MM.1S (cell line): ENCODE measurements around the gene OGFRL1.

Experiments
- DNase-seq: peaks from one replicate; pipeline ENCODE4 v3.0.0-alpha.2; 2015
- H2AFZ ChIP-seq: fragments of 300-600 bp; sonication (generic); 2 replicates; pipeline ENCODE4 v1.6.0; 2016; ENCODE audit warnings: antibody characterized with exemption, low read length
- H3F3A ChIP-seq: fragments of 300-600 bp; sonication (generic); 2 replicates; pipeline ENCODE4 v1.6.1; 2016; ENCODE audit warnings: mild to moderate bottlenecking, antibody characterized with exemption, low read length, moderate library complexity, mixed read lengths; ENCODE audit not compliant: insufficient read depth
- H3K27ac ChIP-seq: fragments of 300-600 bp; sonication (generic); 2 replicates; pipeline ENCODE4 v1.5.1; 2016; ENCODE audit warnings: mild to moderate bottlenecking, low read length
- H3K27me3 ChIP-seq: fragments of 300-600 bp; sonication (generic); replicated peaks from 2 replicates; pipeline ENCODE4 v1.6.0; 2016; ENCODE audit warnings: low read length; ENCODE audit not compliant: insufficient read depth
- H3K36me3 ChIP-seq: fragments of 300-600 bp; sonication (generic); replicated peaks from 2 replicates; pipeline ENCODE4 v1.6.1; 2016; ENCODE audit warnings: mild to moderate bottlenecking, low read length, mixed read lengths; ENCODE audit not compliant: insufficient read depth
- H3K4me1 ChIP-seq: fragments of 300-600 bp; sonication (generic); 2 replicates; pipeline ENCODE4 v1.6.1; 2016; ENCODE audit warnings: low read length, mixed read lengths
- H3K4me2 ChIP-seq: fragments of 300-600 bp; sonication (generic); 2 replicates; pipeline ENCODE4 v1.6.0; 2016; ENCODE audit warnings: low read depth, low read length
- H3K4me3 ChIP-seq: fragments of 300-600 bp; sonication (generic); 2 replicates; pipeline ENCODE4 v1.5.1; 2016; ENCODE audit warnings: low read length, mixed read lengths
- H3K79me2 ChIP-seq: fragments of 300-600 bp; sonication (generic); 2 replicates; pipeline ENCODE4 v1.6.1; 2016; ENCODE audit warnings: mixed run types, low read length, mixed read lengths
- H3K9ac ChIP-seq: fragments of 300-600 bp; sonication (generic); 2 replicates; pipeline ENCODE4 v1.6.1; 2016; ENCODE audit warnings: low read length, mixed read lengths
- H3K9me2 ChIP-seq: fragments of 300-600 bp; sonication (generic); replicated peaks from 2 replicates; pipeline ENCODE4 v1.6.1; 2016; ENCODE audit warnings: mild to moderate bottlenecking, low read length, mixed read lengths; ENCODE audit not compliant: insufficient read depth
- H3K9me3 ChIP-seq: fragments of 300-600 bp; sonication (generic); replicated peaks from 2 replicates; pipeline ENCODE4 v1.6.1; 2016; ENCODE audit warnings: mild to moderate bottlenecking, low read length, mixed read lengths; ENCODE audit not compliant: insufficient read depth
- H4K20me1 ChIP-seq: fragments of 300-600 bp; sonication (generic); 2 replicates; pipeline ENCODE4 v1.6.1; 2016; ENCODE audit warnings: mild to moderate bottlenecking, low read length, moderate library complexity, mixed read lengths; ENCODE audit not compliant: insufficient read depth
- CTCF ChIP-seq: fragments of 300-600 bp; sonication (generic); IDR thresholded peaks from 2 replicates; pipeline ENCODE4 v1.5.1; 2016; ENCODE audit warnings: antibody characterized with exemption, low read length, mixed read lengths
- EZH2 ChIP-seq: fragments of 300-600 bp; sonication (generic); optimal IDR thresholded peaks from 2 replicates; pipeline ENCODE3; 2017; ENCODE audit warnings: low read depth, mild to moderate bottlenecking, antibody characterized with exemption, low read length, mixed read lengths
- EZH2phosphoT487 ChIP-seq: fragments of 300-600 bp; sonication (generic); IDR thresholded peaks from 2 replicates; pipeline ENCODE4 v1.6.1; 2018; ENCODE audit warnings: antibody characterized with exemption, low read length

OGFRL1 gene

DNA sequence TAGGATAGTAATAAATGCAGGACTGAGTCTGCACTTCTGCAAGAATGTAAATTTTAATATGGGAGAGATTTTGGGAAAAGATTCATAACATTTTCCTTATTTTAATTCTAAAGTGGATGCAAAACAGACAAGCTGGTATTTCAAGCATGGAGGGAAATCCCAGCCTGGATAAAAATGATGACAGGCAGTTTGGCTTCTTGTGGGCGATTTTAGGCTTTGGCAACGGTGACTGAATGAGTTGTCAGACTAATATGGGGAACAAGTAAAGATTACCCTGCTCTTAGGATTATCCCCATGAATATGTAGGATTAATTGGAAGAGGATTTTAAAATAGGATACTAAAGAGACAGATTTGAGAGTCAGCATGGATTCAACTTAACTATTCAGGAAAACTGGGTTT is 21.0 kb downstream of the OGFRL1 start:
- Histone ChIP-seq H3K4me1 (no peaks in the 10 kb centered on the region), H3K27me3 (no peaks in the 10 kb centered on the region), H3K9me3 (no peaks in the 10 kb centered on the region), H4K20me1 (no peaks in the 10 kb centered on the region), H3K9me2 (no peaks in the 10 kb centered on the region), H3K79me2 (no peaks in the 10 kb centered on the region), H2AFZ (no peak overlapping the region), H3K4me3 (no peak overlapping the region), H3F3A (no peaks in the 10 kb centered on the region), H3K4me2 (no peak overlapping the region), H3K27ac (no peak overlapping the region), H3K9ac (no peak overlapping the region), H3K36me3 (no peaks in the 10 kb centered on the region)
- DNase-seq: no peak
- TF ChIP-seq EZH2phosphoT487 (no peak), EZH2 (no peak), CTCF (no peak)

GRCh38 chr6:71310261-71310660 is 21.6 kb downstream of the OGFRL1 start:
- H3K4me3 ChIP-seq: no peak overlapping the region
- no peaks in the 10 kb centered on the region for H3F3A ChIP-seq
- no peaks in the 10 kb centered on the region for H3K9me3 ChIP-seq
- no peak overlapping the region for H3K27ac ChIP-seq
- H3K4me2 ChIP-seq: no peak overlapping the region
- TF ChIP-seq EZH2phosphoT487 (no peak), EZH2 (no peak), CTCF (no peak)
- no peak overlapping the region for H2AFZ ChIP-seq
- no peaks in the 10 kb centered on the region for H3K36me3 ChIP-seq
- H3K27me3 ChIP-seq: no peaks in the 10 kb centered on the region
- H3K9ac ChIP-seq: no peak overlapping the region
- no peak for DNase-seq
- no peaks in the 10 kb centered on the region for H4K20me1 ChIP-seq
- H3K79me2 ChIP-seq: no peaks in the 10 kb centered on the region
- no peaks in the 10 kb centered on the region for H3K4me1 ChIP-seq
- H3K9me2 ChIP-seq: no peaks in the 10 kb centered on the region

- H3K4me2 ChIP-seq: no peak overlapping the region
- no peak for DNase-seq
- no peaks in the 10 kb centered on the region for H3F3A ChIP-seq
- no peaks in the 10 kb centered on the region for H4K20me1 ChIP-seq
- H3K4me3 ChIP-seq: no peak overlapping the region
- no peaks in the 10 kb centered on the region for H3K36me3 ChIP-seq
- no peak overlapping the region for H3K27ac ChIP-seq
- H3K79me2 ChIP-seq: no peaks in the 10 kb centered on the region
- H3K4me1 ChIP-seq: no peaks in the 10 kb centered on the region
- no peak overlapping the region for H2AFZ ChIP-seq
- no peaks in the 10 kb centered on the region for H3K9me3 ChIP-seq
- no peak overlapping the region for H3K9ac ChIP-seq
- H3K27me3 ChIP-seq: no peaks in the 10 kb centered on the region
- TF ChIP-seq CTCF (no peak), EZH2 (no peak), EZH2phosphoT487 (no peak)
- no peaks in the 10 kb centered on the region for H3K9me2 ChIP-seq
These were observed 23.5 kb downstream of the OGFRL1 start for GRCh38 chr6:71312089-71312488.
